GM13976 (cell line): ENCODE results near the gene RAC2.

ENCODE experiments used
- DNase-seq: peaks from one replicate; pipeline ENCODE4 v3.0.0; 2012; ENCODE audit warnings: low spot score
- in situ Hi-C: fragments of 300-500 bp; cut with MboI; formaldehyde crosslinking; loops from one replicate; pipeline ENCODE4 v1.12.0; 2022; ENCODE audit warnings: low sequenced_read_pairs, mixed read lengths, inconsistent platforms; ENCODE audit not compliant: unreplicated experiment
- TF ChIP-seq, protein P1 (sequence below): IDR thresholded peaks from 2 replicates; pipeline ENCODE4 v1.5.1; 2012; ENCODE audit warnings: borderline replicate concordance, mild to moderate bottlenecking; ENCODE audit not compliant: insufficient read depth; ENCODE audit errors: extremely low read depth, missing control alignments, control extremely low read depth

RAC2 gene

GRCh38 chr22:37241351-37242142, 2.5 kb downstream of the RAC2 start:
- in situ Hi-C loops, result no loop called here
- TF ChIP-seq, protein P1, sequence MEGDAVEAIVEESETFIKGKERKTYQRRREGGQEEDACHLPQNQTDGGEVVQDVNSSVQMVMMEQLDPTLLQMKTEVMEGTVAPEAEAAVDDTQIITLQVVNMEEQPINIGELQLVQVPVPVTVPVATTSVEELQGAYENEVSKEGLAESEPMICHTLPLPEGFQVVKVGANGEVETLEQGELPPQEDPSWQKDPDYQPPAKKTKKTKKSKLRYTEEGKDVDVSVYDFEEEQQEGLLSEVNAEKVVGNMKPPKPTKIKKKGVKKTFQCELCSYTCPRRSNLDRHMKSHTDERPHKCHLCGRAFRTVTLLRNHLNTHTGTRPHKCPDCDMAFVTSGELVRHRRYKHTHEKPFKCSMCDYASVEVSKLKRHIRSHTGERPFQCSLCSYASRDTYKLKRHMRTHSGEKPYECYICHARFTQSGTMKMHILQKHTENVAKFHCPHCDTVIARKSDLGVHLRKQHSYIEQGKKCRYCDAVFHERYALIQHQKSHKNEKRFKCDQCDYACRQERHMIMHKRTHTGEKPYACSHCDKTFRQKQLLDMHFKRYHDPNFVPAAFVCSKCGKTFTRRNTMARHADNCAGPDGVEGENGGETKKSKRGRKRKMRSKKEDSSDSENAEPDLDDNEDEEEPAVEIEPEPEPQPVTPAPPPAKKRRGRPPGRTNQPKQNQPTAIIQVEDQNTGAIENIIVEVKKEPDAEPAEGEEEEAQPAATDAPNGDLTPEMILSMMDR, result no peak
- peak; percentile 59 for DNase-seq

DNA sequence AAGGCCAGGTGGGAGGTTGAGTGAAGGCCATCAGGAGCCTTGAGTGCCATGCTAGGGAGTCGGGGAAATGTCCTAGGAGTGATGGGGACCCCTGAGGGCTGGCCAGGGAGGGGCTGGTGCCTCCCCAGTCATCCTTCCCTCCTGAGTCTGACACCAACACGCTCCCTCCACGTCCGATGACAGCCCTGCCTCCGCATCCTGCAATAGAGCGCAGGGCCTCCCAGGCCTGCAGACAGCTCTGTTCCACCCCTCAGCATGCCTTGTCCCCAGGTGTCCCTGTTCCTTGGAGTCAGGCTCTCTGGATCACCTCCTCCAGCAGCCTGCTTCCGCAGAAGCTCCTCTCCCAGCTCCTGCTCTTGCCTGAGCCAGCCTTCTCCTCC, 3.1 kb downstream of the RAC2 start:
- DNase-seq, result peak; percentile 17
- TF ChIP-seq, protein P1, result no peak
- in situ Hi-C loops, result no loop called here

GRCh38 chr22:37240240-37240940, 3.7 kb downstream of the RAC2 start:
- DNase-seq, result no peak
- TF ChIP-seq, protein P1, result no peak
- in situ Hi-C loops, result no loop called here

GRCh38 chr22:37239336-37240239, 4.5 kb downstream of the RAC2 start:
- in situ Hi-C loops, result no loop called here
- TF ChIP-seq, protein P1, result no peak
- DNase-seq, result no peak

DNA sequence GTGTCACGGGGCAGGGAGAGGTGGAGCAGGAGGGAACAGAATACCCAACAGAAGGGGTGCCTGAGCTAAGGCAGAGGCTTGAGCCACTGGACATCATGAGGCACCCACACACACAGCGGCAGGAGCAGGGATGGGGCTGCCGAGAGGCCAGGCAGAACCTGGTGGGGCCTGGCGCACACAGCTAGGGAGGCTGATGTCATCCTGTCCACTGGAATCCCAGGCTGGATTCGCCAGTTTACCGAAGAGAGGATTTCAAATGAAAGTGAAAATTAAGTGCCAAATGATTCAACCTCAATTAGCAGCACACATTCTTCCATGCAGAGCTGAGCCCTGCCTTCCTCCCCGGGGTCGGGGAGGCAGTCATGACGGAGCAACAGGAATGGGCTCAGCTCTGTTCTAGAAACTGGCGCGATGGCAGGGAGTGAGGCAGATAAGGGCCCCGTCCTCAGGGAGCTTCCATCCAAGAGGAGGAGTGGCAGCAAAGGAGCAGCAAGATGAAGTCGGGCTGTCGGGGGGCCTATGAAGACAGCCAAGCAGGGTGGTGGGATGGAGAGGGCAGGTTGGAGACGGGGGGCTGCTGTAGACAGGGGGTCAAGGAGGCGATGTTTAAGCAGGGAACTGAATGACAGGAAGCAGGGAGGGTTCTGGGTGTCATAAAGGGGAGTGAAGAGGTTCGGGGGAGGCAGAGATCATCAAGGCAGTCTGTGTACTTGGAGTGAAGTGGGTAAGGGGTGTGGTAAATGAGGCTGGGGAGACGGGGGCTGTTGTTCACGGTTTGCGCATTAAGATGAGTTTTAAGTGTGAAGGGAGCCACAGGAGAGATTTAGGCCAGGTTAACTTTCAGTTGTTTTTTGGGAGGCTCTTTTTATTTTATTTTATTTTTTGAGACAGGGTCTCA, 6.4 kb downstream of the RAC2 start:
- DNase-seq, result no peak
- TF ChIP-seq, protein P1, result no peak
- in situ Hi-C loops, result no loop called here
